ENCODE data around the gene IL1RAPL2. TPM values are rescaled to one million over a fixed set of nuclear protein-coding genes. Genes with fewer than 3 reads are reported as not detected.

The IL1RAPL2 gene
- total and polyA plus RNA-seq, 2 of the 8 experiments (the other 6 are each of a cell fraction or from before 2014, with no cell fraction given) = 0.20 to 1.3 TPM

DNA sequence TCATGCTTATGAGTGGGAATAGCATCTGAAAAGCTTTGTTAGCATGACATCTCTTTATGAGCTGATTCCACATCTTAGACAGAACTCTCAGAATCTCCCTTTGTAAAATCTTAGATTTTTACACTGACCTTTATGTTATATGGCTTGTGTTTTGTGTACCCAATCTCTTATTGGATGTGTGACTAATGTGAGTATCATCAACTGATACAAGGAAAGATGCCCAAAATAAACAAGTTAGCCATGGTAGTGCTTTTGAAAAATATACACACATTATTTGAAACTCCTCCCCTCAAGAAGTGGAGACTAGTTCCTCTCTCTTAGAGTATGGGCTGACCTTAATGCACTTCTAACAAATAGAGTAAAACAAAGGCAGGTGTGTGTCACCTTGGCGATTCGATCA is 1096.2 kb downstream of the IL1RAPL2 start:
- Histone ChIP-seq H4K5ac (ENCODE audit: insufficient read length, low read depth, low read length) (no peak overlapping the region), H4K20me1 (replicated peaks in 1 of 2; ENCODE audit: control insufficient read depth in 1 of 2, insufficient read depth in 2 of 2, low read length in 2 of 2) (no peaks in the 10 kb centered on the region), H4K8ac (ENCODE audit: extremely low read depth, insufficient read depth, low read length) (no peak overlapping the region), H3K14ac (ENCODE audit: insufficient read length) (no peak overlapping the region), H4K91ac (replicated peaks; ENCODE audit: insufficient read length, low read length) (no peak overlapping the region), H3K36me3 (ENCODE audit: control insufficient read depth in 2 of 4, insufficient read depth in 4 of 4, low read length in 3 of 4) (no peaks in the 10 kb centered on the region), H2BK15ac (ENCODE audit: low read length) (no peak overlapping the region), H3K23me2 (ENCODE audit: low read depth, low read length) (no peaks in the 10 kb centered on the region), H3K79me2 (ENCODE audit: control insufficient read depth in 1 of 2, insufficient read depth in 2 of 2, low read length in 2 of 2) (no peaks in the 10 kb centered on the region), H2AK5ac (ENCODE audit: low read depth, low read length) (no peak overlapping the region), H3K27ac (ENCODE audit: low read depth, low read length) (no peak overlapping the region), H3K4me1 (replicated peaks in 1 of 4; ENCODE audit: control insufficient read depth in 3 of 4, insufficient read depth in 4 of 4, low read length in 3 of 4) (no peaks in the 10 kb centered on the region), H3K56ac (replicated peaks; ENCODE audit: insufficient read length, low read depth, low read length) (no peak overlapping the region), H3K4me2 (ENCODE audit: insufficient read depth in 1 of 2, low read depth in 2 of 2, low read length in 2 of 2) (no peak overlapping the region), H3K79me1 (ENCODE audit: low read depth, low read length) (no peaks in the 10 kb centered on the region), H3K9ac (replicated peaks in 1 of 4; ENCODE audit: extremely low read depth in 1 of 4, low read depth in 3 of 4, low read length in 3 of 4) (no peak overlapping the region), H3K4me3 (ENCODE audit: extremely low read depth in 1 of 4, insufficient read depth in 2 of 4, low read depth in 3 of 4, low read length in 4 of 4) (no peak overlapping the region), H3K9me3 (ENCODE audit: insufficient read depth in 2 of 2, low read depth in 1 of 2, low read length in 1 of 2) (no peaks in the 10 kb centered on the region), H3K27me3 (replicated peaks in 1 of 4; ENCODE audit: control insufficient read depth in 3 of 4, extremely low read depth in 1 of 4, insufficient read depth in 3 of 4, low read length in 3 of 4) (no peaks in the 10 kb centered on the region), H3K4ac (replicated peaks; ENCODE audit: insufficient read length, low read depth, low read length) (no peak overlapping the region), H2BK120ac (replicated peaks; ENCODE audit: low read depth, low read length) (no peak overlapping the region), H3K23ac (ENCODE audit: insufficient read length) (no peak overlapping the region), H2BK5ac (ENCODE audit: low read depth, low read length) (no peak overlapping the region), H2BK20ac (ENCODE audit: low read length) (no peak overlapping the region), H2BK12ac (ENCODE audit: low read depth, low read length) (no peak overlapping the region), H3K18ac (ENCODE audit: extremely low read depth, low read length) (no peak overlapping the region), H2AFZ (ENCODE audit: low read length) (no peak overlapping the region)
- no peak for FAIRE-seq
- ChIA-PET POLR2A (ENCODE audit: partially characterized antibody) (no interaction called here), CTCF (ENCODE audit: partially characterized antibody) (interaction anchor here (1.2 kb wide), 1 partner anchor 11 kb away, joined by 3 read pairs; no protein-coding TSS in a partner anchor)
- DNase-seq (ENCODE audit: low read depth in 1 of 2, low spot score in 2 of 2) = no peak
- WGBS, 2 experiments (ENCODE audit: extremely low coverage in 1 of 2, insufficient coverage in 1 of 2, insufficient read length in 1 of 2, insufficient replicate concordance in 2 of 2, low coverage in 1 of 2, low lambda C conversion rate in 2 of 2, missing lambda C conversion rate in 1 of 2) = 83% methylated on average over 1 of the region's 2 CpGs; no CpG with 5 or more reads in 1 of the 2 experiments
- TF ChIP-seq HDAC6 (IDR thresholded peaks at IDR 0.05; ENCODE audit: low read depth, low read length) (no peak), JUN (IDR thresholded peaks at IDR 0.05; ENCODE audit: low read depth, low read length) (no peak), SP1 (IDR thresholded peaks at IDR 0.05; ENCODE audit: low read depth, low read length) (no peak), SIN3A (conservative IDR thresholded peaks at IDR 0.05 in 1 of 2, IDR thresholded peaks at IDR 0.05 in 1 of 2; ENCODE audit: low read depth in 1 of 2, low read length in 2 of 2) (no peak), RFX5 (IDR thresholded peaks at IDR 0.05; ENCODE audit: borderline replicate concordance, low read depth, low read length) (no peak), KDM1A (IDR thresholded peaks at IDR 0.05; ENCODE audit: borderline replicate concordance, low read length) (no peak), SAP30 (IDR thresholded peaks at IDR 0.05; ENCODE audit: insufficient read depth, insufficient replicate concordance, low read length) (no peak), SIRT6 (IDR thresholded peaks at IDR 0.05; ENCODE audit: low read length) (no peak), BCL11A (IDR thresholded peaks at IDR 0.05; ENCODE audit: low read depth in 2 of 2, low read length in 2 of 2) (no peak), GTF2F1 (IDR thresholded peaks at IDR 0.05; ENCODE audit: borderline replicate concordance, low read depth, low read length) (no peak), EZH2 (IDR thresholded peaks at IDR 0.05; ENCODE audit: low read depth, low read length, severe bottlenecking) (no peak), POU5F1 (IDR thresholded peaks at IDR 0.05; ENCODE audit: low read depth, low read length) (no peak)
- TF ChIP-seq, protein P1, sequence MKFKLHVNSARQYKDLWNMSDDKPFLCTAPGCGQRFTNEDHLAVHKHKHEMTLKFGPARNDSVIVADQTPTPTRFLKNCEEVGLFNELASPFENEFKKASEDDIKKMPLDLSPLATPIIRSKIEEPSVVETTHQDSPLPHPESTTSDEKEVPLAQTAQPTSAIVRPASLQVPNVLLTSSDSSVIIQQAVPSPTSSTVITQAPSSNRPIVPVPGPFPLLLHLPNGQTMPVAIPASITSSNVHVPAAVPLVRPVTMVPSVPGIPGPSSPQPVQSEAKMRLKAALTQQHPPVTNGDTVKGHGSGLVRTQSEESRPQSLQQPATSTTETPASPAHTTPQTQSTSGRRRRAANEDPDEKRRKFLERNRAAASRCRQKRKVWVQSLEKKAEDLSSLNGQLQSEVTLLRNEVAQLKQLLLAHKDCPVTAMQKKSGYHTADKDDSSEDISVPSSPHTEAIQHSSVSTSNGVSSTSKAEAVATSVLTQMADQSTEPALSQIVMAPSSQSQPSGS (IDR thresholded peaks at IDR 0.05; ENCODE audit: low read length) = no peak

Measured in H1 (cell line).